K562 (cell line): ENCODE data around the gene EVA1A. TPM values are rescaled to one million over a fixed set of nuclear protein-coding genes. Genes with fewer than 3 reads are reported as not detected.
A peak's percentile ranks its signal among the peaks of the same experiment; 100 is the strongest.

Experiments used
- ATAC-seq: fragments of 200-7000 bp; cut with Tn5 transposase; 3 replicates; pipeline ENCODE4 v1.9.1; 2020; ENCODE audit warnings: moderate library complexity
- BruUV-seq: library from RNA; stranded (reverse); fragments of 400-500 nt; replicated peaks from 2 replicates; lab custom pipeline; 2021; lab: Mats Ljungman, UMichigan
- CTCF ChIA-PET: fragments of 300-600 bp; formaldehyde crosslinking; extraction: SDS; loops from one replicate; lab custom pipeline; 2021; ENCODE audit warnings: low intra/inter-chr PET ratio; lab: Yijun Ruan, JAX
- POLR2A ChIA-PET: fragments of 300-600, 350-650 bp; sonication (Branson Sonifier 250); formaldehyde crosslinking; extraction: SDS; loops from one replicate; lab custom pipeline; 2021; ENCODE audit warnings: antibody characterized with exemption, inconsistent platforms; lab: Yijun Ruan, JAX
- DNase-seq, 4 experiments: peaks; one replicate each; pipeline versions ENCODE4 v3.0.0 to v3.0.0-alpha.2; 2011 to 2018; ENCODE audit warnings: low spot score in 3 of 4, mixed read lengths in 3 of 4; ENCODE audit errors: extremely low read depth in 1 of 4
- FAIRE-seq: peaks from 2 replicates; lab custom pipeline; 2011; peaks lifted over from hg19 to GRCh38; lab: Jason Lieb, UNC
- H2AFZ ChIP-seq: 2 replicates; pipeline ENCODE4 v1.6.0; 2011; ENCODE audit warnings: low read depth, low read length, control low read depth, inconsistent platforms
- H3K27ac ChIP-seq: fragments of 200-600 bp; 3 replicates; pipeline ENCODE4 v1.8.0; 2011; ENCODE audit warnings: low read depth, mild to moderate bottlenecking, control low read depth, inconsistent platforms, low read length, moderate library complexity, mixed read lengths; ENCODE audit errors: extremely low read depth
- H3K27me3 ChIP-seq, 2 experiments: fragments of 300-600 bp in 1 of 2; 2 replicates in 1 of 2; 3 replicates in 1 of 2; pipeline versions ENCODE4 v1.6.0 to v1.8.0; 2011; ENCODE audit warnings: inconsistent platforms in 2 of 2, low read length in 2 of 2, mild to moderate bottlenecking in 1 of 2, mixed read lengths in 1 of 2, moderate library complexity in 1 of 2; ENCODE audit not compliant: control insufficient read depth in 2 of 2, insufficient read depth in 2 of 2
- H3K36me3 ChIP-seq: fragments of 300-600 bp; 3 replicates; pipeline ENCODE4 v1.8.0; 2011; ENCODE audit warnings: mild to moderate bottlenecking, low read length, inconsistent platforms; ENCODE audit not compliant: control insufficient read depth, insufficient read depth
- H3K4me1 ChIP-seq, 2 experiments: fragments of 200-600 bp in 1 of 2; replicated peaks in 1 of 2; 2 replicates in 1 of 2; 3 replicates in 1 of 2; pipeline versions ENCODE4 v1.5.1 to v1.8.0; 2011; ENCODE audit warnings: inconsistent platforms in 2 of 2, low read length in 2 of 2, mild to moderate bottlenecking in 1 of 2, mixed read lengths in 1 of 2, moderate library complexity in 1 of 2; ENCODE audit not compliant: control insufficient read depth in 2 of 2, insufficient read depth in 2 of 2
- H3K4me2 ChIP-seq: 2 replicates; pipeline ENCODE4 v1.6.1; 2011; ENCODE audit warnings: low read length, control low read depth, inconsistent platforms, mixed read lengths; ENCODE audit not compliant: insufficient read depth
- H3K4me3 ChIP-seq: fragments of 200-600 bp; sonication (generic), shearing (Covaris generic); 2 replicates; pipeline ENCODE4 v1.5.1; 2016; ENCODE audit warnings: control low read depth, inconsistent platforms
- H3K79me2 ChIP-seq: fragments of 200-600 bp; 3 replicates; pipeline ENCODE4 v1.8.0; 2011; ENCODE audit warnings: low read length, inconsistent platforms; ENCODE audit not compliant: control insufficient read depth, insufficient read depth
- H3K9ac ChIP-seq, 2 experiments: 2 replicates each; pipeline versions ENCODE4 v1.6.0 to v1.6.1; 2011; ENCODE audit warnings: low read depth in 2 of 2, low read length in 2 of 2, control low read depth in 1 of 2, inconsistent platforms in 1 of 2, mild to moderate bottlenecking in 1 of 2, mixed read lengths in 1 of 2; ENCODE audit not compliant: insufficient read depth in 1 of 2
- H3K9me1 ChIP-seq: one replicate; pipeline ENCODE4 v1.6.0; 2011; ENCODE audit warnings: inconsistent platforms, mild to moderate bottlenecking, low read length, moderate library complexity; ENCODE audit not compliant: control insufficient read depth, insufficient read depth
- H3K9me3 ChIP-seq: replicated peaks from 2 replicates; pipeline ENCODE4 v1.5.1; 2011; ENCODE audit warnings: low read depth, low read length, inconsistent platforms; ENCODE audit not compliant: control insufficient read depth, insufficient read depth
- H4K20me1 ChIP-seq: replicated peaks from 2 replicates; pipeline ENCODE4 v1.6.1; 2011; ENCODE audit warnings: low read length, inconsistent platforms, mixed read lengths; ENCODE audit not compliant: control insufficient read depth, insufficient read depth
- CTBP1 ChIP-seq: fragments of 450-650 bp; IDR thresholded peaks from 2 replicates; pipeline ENCODE4 v1.6.1; 2016; ENCODE audit warnings: borderline replicate concordance
- IFI16 ChIP-seq: fragments of 250-450 bp; sonication (Bioruptor Pico); IDR thresholded peaks from 2 replicates; pipeline ENCODE4 v2.1.2; 2022; ENCODE audit warnings: mild to moderate bottlenecking, inconsistent platforms
- RAD21 ChIP-seq, 2 experiments: fragments of 250-450 bp in 1 of 2; fragments of 450-650 bp in 1 of 2; sonication (Bioruptor Pico) in 1 of 2; formaldehyde crosslinking in 1 of 2; IDR thresholded peaks in 1 of 2; conservative IDR thresholded peaks in 1 of 2; 2 replicates each; pipeline versions ENCODE4 v1.4.0 to v1.8.0; 2020 to 2022; ENCODE audit warnings: mild to moderate bottlenecking in 2 of 2, moderate library complexity in 1 of 2
- SIX5 ChIP-seq, 2 experiments: IDR thresholded peaks; 2 replicates each; pipeline ENCODE4 v1.6.1; 2011; ENCODE audit warnings: low read length in 2 of 2, borderline replicate concordance in 1 of 2, low read depth in 1 of 2, mild to moderate bottlenecking in 1 of 2, moderate library complexity in 1 of 2; ENCODE audit not compliant: insufficient read depth in 1 of 2
- SMC3 ChIP-seq: conservative IDR thresholded peaks from 2 replicates; pipeline ENCODE4 v1.6.1; 2011; ENCODE audit warnings: low read depth, low read length, improper control_type of control experiment; ENCODE audit not compliant: insufficient read depth
- ZEB2 ChIP-seq: fragments of 450-650 bp; IDR thresholded peaks from 2 replicates; pipeline ENCODE4 v1.6.1; 2016
- ZNF830 ChIP-seq: fragments of 250-450 bp; sonication (Bioruptor Pico); IDR thresholded peaks from 2 replicates; pipeline ENCODE4 v1.5.0; 2021; ENCODE audit warnings: mild to moderate bottlenecking
- WGBS: fragments of 100-300 bp; shearing (Covaris generic); methylation state at CpG from one replicate; pipeline ENCODE4 v1.1.6; 2016; ENCODE audit warnings: low coverage, mixed read lengths; ENCODE audit not compliant: insufficient coverage; ENCODE audit errors: missing lambda C conversion rate; 5-methylcytosine and 5-hydroxymethylcytosine counted together
- in situ Hi-C: fragments of 300-500 bp; cut with MboI; formaldehyde crosslinking; loops from 4 replicates; pipeline ENCODE4 v1.15.0; 2018; ENCODE audit warnings: inconsistent platforms, mixed read lengths
- intact Hi-C: fragments of 100-400 bp; cut with micrococcal nuclease; formaldehyde crosslinking; loops from 2 replicates; pipeline ENCODE4 v1.14.2; 2022
- polyA plus RNA-seq, 8 experiments: library from polyadenylated mRNA; depleted of rRNA in 4 of 8; stranded (reverse) in 5 of 8; unstranded in 3 of 8; fragments of >200 nt; fragmentation: Nextera tagmentation in 2 of 8; fragmentation: Illumina TruSeq in 1 of 8; extraction: Ambion mirVana in 2 of 8; extraction: Trizol in 1 of 8; gene quantifications; 2 replicates each; pipeline versions ENCODE4 v1.2.1 to v1.2.3, GENCODE V29; 2011 to 2014; ENCODE audit warnings: inconsistent platforms in 1 of 8, missing spikeins in 1 of 8
- total RNA-seq, 7 experiments: library from RNA; depleted of rRNA in 6 of 7; stranded (reverse); fragments of >200 nt in 6 of 7; fragmentation: Illumina TruSeq in 2 of 7; extraction: Trizol in 2 of 7; gene quantifications; 2 replicates each; pipeline versions ENCODE4 v1.2.1 to v1.2.3, GENCODE V29; 2011 to 2021; ENCODE audit warnings: low replicate concordance in 1 of 7
- TF ChIP-seq, protein P1 (sequence below), 3 experiments: IDR thresholded peaks in 2 of 3; conservative IDR thresholded peaks in 1 of 3; 2 replicates each; pipeline ENCODE4 v1.5.1; 2011 to 2012; ENCODE audit warnings: low read length in 3 of 3, mild to moderate bottlenecking in 3 of 3, control low read depth in 2 of 3, improper control_type of control experiment in 1 of 3, inconsistent platforms in 1 of 3, low read depth in 1 of 3, mixed read lengths in 1 of 3, moderate library complexity in 1 of 3; ENCODE audit not compliant: insufficient read depth in 2 of 3
- TF ChIP-seq, protein P2 (sequence below), 2 experiments: fragments of 450-650 bp; formaldehyde crosslinking in 1 of 2; IDR thresholded peaks; 2 replicates each; pipeline versions ENCODE4 v1.4.0 to v1.6.1; 2014 to 2020; ENCODE audit warnings: mild to moderate bottlenecking in 2 of 2, borderline replicate concordance in 1 of 2, low read depth in 1 of 2

EVA1A gene
- total and polyA plus RNA-seq, 9 of the 15 experiments (the other 6 are each of a cell fraction or from before 2014, with no cell fraction given): not detected

DNA sequence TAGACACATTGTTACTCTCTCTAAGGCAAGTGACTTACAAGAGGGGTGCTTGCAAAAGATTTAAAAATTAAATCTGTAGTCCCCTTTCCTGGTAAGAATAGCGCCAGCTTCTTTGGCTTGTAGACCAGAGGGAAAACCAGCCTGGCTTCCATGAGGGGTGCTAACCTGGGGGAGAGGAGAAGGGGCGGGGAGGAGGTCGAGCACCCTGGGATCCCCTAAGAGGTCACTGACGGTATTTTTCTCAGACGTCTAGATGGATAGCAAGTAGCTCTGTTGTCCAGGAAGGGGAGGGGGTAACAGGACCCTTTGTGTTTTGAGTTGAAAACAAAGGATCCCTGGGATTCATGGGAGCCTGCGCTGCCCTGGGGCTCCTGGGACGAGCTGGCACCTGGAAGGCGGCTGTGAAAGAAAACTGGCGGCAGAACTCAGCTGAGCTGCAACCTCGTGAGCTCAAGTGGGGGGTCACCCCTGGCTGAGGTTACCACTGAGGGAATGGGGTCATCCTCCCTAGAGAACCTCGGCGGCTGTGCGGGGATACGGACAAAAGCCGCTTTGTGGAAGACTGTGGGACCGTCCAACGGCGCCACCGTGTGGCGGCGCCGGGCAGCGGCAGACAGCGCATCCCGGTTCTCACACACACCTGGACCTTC is 48.1 kb upstream of the EVA1A start:
- CTCF ChIA-PET: interaction anchor here (0.7 to 2.3 kb wide), 3 partner anchors 39 to 544 kb away, joined by 3 to 11 read pairs (median 3); no protein-coding TSS in a partner anchor
- no peak overlapping the region for H3K27ac ChIP-seq
- peaks cover 0 to 3% of the 10 kb centered on the region in 2 experiments; a peak in 2 of 5 replicates for H3K4me1 ChIP-seq
- intact Hi-C loops: loop anchor here (2.0 to 10.0 kb wide), 4 partner anchors 144 to 692 kb away; no protein-coding TSS in a partner anchor
- H2AFZ ChIP-seq: no peak overlapping the region
- DNase-seq: peak; percentile 67 to 82 (median 76)
- peak; percentile 70 for FAIRE-seq
- peaks cover 0 to 24% of the 10 kb centered on the region in 2 experiments; a peak in 3 of 5 replicates for H3K27me3 ChIP-seq
- H3K79me2 ChIP-seq: no peaks in the 10 kb centered on the region
- no peak overlapping the region for H3K4me2 ChIP-seq
- no peak overlapping the region for H3K4me3 ChIP-seq
- in situ Hi-C loops: loop anchor here (10.0 to 25.0 kb wide), 3 partner anchors 144 to 897 kb away; no protein-coding TSS in a partner anchor
- POLR2A ChIA-PET: interaction anchor here (0.8 to 1.3 kb wide), 2 partner anchors 139 to 299 kb away, joined by 3 to 4 read pairs; no protein-coding TSS in a partner anchor
- no peaks in the 10 kb centered on the region for H3K9me3 ChIP-seq
- H4K20me1 ChIP-seq: no peaks in the 10 kb centered on the region; the same call in none of the 2 replicates
- H3K9me1 ChIP-seq: no peaks in the 10 kb centered on the region
- ATAC-seq: peak; percentile 98
- no peak overlapping the region for H3K9ac ChIP-seq
- BruUV-seq: no TSS peak
- TF ChIP-seq RAD21 (CRISPR knock-in tag; conservative IDR thresholded peaks at IDR 0.05 in 1 of 2, IDR thresholded peaks at IDR 0.05 in 1 of 2) (peak; percentile 53 to 74), SMC3 (peak; percentile 79), SIX5 (IDR thresholded peaks at IDR 0.05; ENCODE audit: borderline replicate concordance in 1 of 2, insufficient read depth in 1 of 2, low read depth in 1 of 2, low read length in 2 of 2) (no peak), ZNF830 (CRISPR knock-in tag) (no peak), IFI16 (no peak), CTBP1 (peak; percentile 30; the same call in 1 of the 2 replicates), ZEB2 (0 out of 2 replicates have a peak, but pooled peaks have one; percentile 49)
- TF ChIP-seq, protein P1, sequence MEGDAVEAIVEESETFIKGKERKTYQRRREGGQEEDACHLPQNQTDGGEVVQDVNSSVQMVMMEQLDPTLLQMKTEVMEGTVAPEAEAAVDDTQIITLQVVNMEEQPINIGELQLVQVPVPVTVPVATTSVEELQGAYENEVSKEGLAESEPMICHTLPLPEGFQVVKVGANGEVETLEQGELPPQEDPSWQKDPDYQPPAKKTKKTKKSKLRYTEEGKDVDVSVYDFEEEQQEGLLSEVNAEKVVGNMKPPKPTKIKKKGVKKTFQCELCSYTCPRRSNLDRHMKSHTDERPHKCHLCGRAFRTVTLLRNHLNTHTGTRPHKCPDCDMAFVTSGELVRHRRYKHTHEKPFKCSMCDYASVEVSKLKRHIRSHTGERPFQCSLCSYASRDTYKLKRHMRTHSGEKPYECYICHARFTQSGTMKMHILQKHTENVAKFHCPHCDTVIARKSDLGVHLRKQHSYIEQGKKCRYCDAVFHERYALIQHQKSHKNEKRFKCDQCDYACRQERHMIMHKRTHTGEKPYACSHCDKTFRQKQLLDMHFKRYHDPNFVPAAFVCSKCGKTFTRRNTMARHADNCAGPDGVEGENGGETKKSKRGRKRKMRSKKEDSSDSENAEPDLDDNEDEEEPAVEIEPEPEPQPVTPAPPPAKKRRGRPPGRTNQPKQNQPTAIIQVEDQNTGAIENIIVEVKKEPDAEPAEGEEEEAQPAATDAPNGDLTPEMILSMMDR (IDR thresholded peaks at IDR 0.05 in 2 of 3, conservative IDR thresholded peaks at IDR 0.05 in 1 of 3; ENCODE audit: insufficient read depth in 2 of 3, low read depth in 1 of 3, low read length in 3 of 3): peak; percentile 85 to 97 (median 85)
- TF ChIP-seq, protein P2, sequence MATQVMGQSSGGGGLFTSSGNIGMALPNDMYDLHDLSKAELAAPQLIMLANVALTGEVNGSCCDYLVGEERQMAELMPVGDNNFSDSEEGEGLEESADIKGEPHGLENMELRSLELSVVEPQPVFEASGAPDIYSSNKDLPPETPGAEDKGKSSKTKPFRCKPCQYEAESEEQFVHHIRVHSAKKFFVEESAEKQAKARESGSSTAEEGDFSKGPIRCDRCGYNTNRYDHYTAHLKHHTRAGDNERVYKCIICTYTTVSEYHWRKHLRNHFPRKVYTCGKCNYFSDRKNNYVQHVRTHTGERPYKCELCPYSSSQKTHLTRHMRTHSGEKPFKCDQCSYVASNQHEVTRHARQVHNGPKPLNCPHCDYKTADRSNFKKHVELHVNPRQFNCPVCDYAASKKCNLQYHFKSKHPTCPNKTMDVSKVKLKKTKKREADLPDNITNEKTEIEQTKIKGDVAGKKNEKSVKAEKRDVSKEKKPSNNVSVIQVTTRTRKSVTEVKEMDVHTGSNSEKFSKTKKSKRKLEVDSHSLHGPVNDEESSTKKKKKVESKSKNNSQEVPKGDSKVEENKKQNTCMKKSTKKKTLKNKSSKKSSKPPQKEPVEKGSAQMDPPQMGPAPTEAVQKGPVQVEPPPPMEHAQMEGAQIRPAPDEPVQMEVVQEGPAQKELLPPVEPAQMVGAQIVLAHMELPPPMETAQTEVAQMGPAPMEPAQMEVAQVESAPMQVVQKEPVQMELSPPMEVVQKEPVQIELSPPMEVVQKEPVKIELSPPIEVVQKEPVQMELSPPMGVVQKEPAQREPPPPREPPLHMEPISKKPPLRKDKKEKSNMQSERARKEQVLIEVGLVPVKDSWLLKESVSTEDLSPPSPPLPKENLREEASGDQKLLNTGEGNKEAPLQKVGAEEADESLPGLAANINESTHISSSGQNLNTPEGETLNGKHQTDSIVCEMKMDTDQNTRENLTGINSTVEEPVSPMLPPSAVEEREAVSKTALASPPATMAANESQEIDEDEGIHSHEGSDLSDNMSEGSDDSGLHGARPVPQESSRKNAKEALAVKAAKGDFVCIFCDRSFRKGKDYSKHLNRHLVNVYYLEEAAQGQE (IDR thresholded peaks at IDR 0.05; ENCODE audit: borderline replicate concordance): peak; percentile 44; the same call in 1 of the 2 replicates
- TF ChIP-seq, protein P2 (CRISPR knock-in tag; IDR thresholded peaks at IDR 0.05; ENCODE audit: low read depth): no peak
- WGBS: 2% methylated on average over 21 of the region's 25 CpGs
- no peaks in the 10 kb centered on the region for H3K36me3 ChIP-seq
